ENCODE measurements around the gene PRELID2.

DNA sequence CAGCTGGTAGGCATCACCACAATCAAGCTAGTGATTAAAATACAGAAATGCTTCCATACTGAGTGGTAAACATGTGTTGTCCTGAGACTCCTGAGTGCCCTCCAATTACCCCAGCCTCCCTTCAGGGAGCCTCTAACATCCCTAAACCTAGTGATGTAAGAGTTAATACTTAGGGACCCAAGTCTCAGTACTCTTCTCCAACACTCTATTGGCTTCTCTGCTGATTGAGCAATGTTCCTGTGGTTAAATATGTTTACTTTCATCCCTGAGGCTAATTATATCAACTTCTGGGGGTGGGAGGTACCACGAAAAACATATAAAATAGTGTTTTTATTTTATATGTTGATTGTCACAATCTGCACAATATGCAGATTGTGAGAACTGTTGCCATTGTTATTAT is 32.7 kb upstream of the PRELID2 start:
- TF ChIP-seq SUZ12 (IDR thresholded peaks at IDR 0.05; ENCODE audit: extremely low read depth, insufficient read depth, insufficient read length) (no peak), ZNF274 (IDR thresholded peaks at IDR 0.05; ENCODE audit: low read depth, low read length) (no peak)
